B cell (primary cell): ENCODE data around the gene CC2D2B.

Experiments
- CTCF ChIP-seq: fragments of 200-600 bp; IDR thresholded peaks from one replicate; pipeline ENCODE4 v1.8.0; 2022; ENCODE audit warnings: antibody characterized with exemption, mild to moderate bottlenecking
- EZH2 ChIP-seq: IDR thresholded peaks from 2 replicates; pipeline ENCODE4 v1.6.1; 2012; ENCODE audit warnings: borderline replicate concordance, low read depth, mild to moderate bottlenecking, moderate library complexity, low read length; ENCODE audit not compliant: insufficient read depth, poor library complexity, severe bottlenecking

GRCh38 chr10:95963991-95964389 is 56.2 kb downstream of the CC2D2B start:
- TF ChIP-seq CTCF (no peak), EZH2 (no peak)
